HL-60 (cell line): ENCODE data around the gene TEX48.

Source experiments
- DNase-seq, 2 experiments: peaks; one replicate each; pipeline ENCODE4 v3.0.0-alpha.2; 2010 to 2020; ENCODE audit warnings: low read depth in 1 of 2, low spot score in 1 of 2
- H3K27ac ChIP-seq: fragments of 250-450 bp; sonication (Bioruptor Pico); replicated peaks from 2 replicates; pipeline ENCODE4 v1.5.1; 2020; ENCODE audit warnings: mild to moderate bottlenecking, moderate library complexity
- H3K27me3 ChIP-seq: fragments of 250-450 bp; sonication (Bioruptor Pico); 2 replicates; pipeline ENCODE4 v1.5.1; 2021; ENCODE audit warnings: mild to moderate bottlenecking, moderate library complexity; ENCODE audit not compliant: insufficient read depth, poor library complexity, severe bottlenecking
- H3K4me3 ChIP-seq: replicated peaks from 2 replicates; pipeline ENCODE4 v1.5.1; 2011; ENCODE audit warnings: mild to moderate bottlenecking, control low read depth, low read length; ENCODE audit not compliant: insufficient read depth
- CTCF ChIP-seq: IDR thresholded peaks from one replicate; pipeline ENCODE4 v1.5.1; 2011; ENCODE audit warnings: low read length, control low read depth, inconsistent platforms; ENCODE audit not compliant: insufficient read depth
- GABPA ChIP-seq: IDR thresholded peaks from 2 replicates; pipeline ENCODE4 v1.6.1; 2012; ENCODE audit warnings: low read depth
- POLR2AphosphoS5 ChIP-seq: IDR thresholded peaks from 2 replicates; pipeline ENCODE4 v1.6.1; 2012; ENCODE audit warnings: low read depth
- REST ChIP-seq: IDR thresholded peaks from 2 replicates; pipeline ENCODE4 v1.6.1; 2012; ENCODE audit warnings: low read depth; ENCODE audit not compliant: insufficient replicate concordance
- SPI1 ChIP-seq: IDR thresholded peaks from 2 replicates; pipeline ENCODE4 v1.6.1; 2012; ENCODE audit warnings: low read depth, mild to moderate bottlenecking, borderline replicate concordance

TEX48 gene

GRCh38 chr9:114619191-114619761 lies 62.7 kb downstream of the TEX48 start:
- peak overlapping the region; percentile 1; the same call in 1 of the 2 replicates for H3K4me3 ChIP-seq
- TF ChIP-seq POLR2AphosphoS5 (no peak), REST (no peak), SPI1 (no peak), CTCF (no peak), GABPA (no peak)
- no peak for DNase-seq
- 0 out of 2 replicates have a peak overlapping the region, but pooled peaks have one; percentile 22 for H3K27ac ChIP-seq
- H3K27me3 ChIP-seq, result no peaks in the 10 kb centered on the region

- H3K4me3 ChIP-seq, result no peak overlapping the region
- peak; percentile 64 to 90 for DNase-seq
Measured at GRCh38 chr9:114616684-114617520, 65.1 kb downstream of the TEX48 start.

More at GRCh38 chr9:114616684-114617520, 65.1 kb downstream of the TEX48 start:
- Histone ChIP-seq H3K27me3 (no peaks in the 10 kb centered on the region), H3K27ac (peak overlapping the region; percentile 71)
- TF ChIP-seq REST (no peak), GABPA (no peak), SPI1 (peak; percentile 1; the same call in 1 of the 2 replicates), POLR2AphosphoS5 (peak; percentile 64; the same call in 1 of the 2 replicates), CTCF (no peak)
